GM18873 (cell line): Measurements from ENCODE around the gene SURF4.
A peak's percentile ranks its signal among the peaks of the same experiment; 100 is the strongest.

Experiments used
- ATAC-seq: cut with Tn5 transposase; IDR thresholded peaks from one replicate; pipeline ENCODE4 v1.9.1; 2021; ENCODE audit warnings: mild to moderate bottlenecking, moderate library complexity, moderate number of reproducible peaks; ENCODE audit not compliant: unreplicated experiment, low FRiP score

Gene SURF4

DNA sequence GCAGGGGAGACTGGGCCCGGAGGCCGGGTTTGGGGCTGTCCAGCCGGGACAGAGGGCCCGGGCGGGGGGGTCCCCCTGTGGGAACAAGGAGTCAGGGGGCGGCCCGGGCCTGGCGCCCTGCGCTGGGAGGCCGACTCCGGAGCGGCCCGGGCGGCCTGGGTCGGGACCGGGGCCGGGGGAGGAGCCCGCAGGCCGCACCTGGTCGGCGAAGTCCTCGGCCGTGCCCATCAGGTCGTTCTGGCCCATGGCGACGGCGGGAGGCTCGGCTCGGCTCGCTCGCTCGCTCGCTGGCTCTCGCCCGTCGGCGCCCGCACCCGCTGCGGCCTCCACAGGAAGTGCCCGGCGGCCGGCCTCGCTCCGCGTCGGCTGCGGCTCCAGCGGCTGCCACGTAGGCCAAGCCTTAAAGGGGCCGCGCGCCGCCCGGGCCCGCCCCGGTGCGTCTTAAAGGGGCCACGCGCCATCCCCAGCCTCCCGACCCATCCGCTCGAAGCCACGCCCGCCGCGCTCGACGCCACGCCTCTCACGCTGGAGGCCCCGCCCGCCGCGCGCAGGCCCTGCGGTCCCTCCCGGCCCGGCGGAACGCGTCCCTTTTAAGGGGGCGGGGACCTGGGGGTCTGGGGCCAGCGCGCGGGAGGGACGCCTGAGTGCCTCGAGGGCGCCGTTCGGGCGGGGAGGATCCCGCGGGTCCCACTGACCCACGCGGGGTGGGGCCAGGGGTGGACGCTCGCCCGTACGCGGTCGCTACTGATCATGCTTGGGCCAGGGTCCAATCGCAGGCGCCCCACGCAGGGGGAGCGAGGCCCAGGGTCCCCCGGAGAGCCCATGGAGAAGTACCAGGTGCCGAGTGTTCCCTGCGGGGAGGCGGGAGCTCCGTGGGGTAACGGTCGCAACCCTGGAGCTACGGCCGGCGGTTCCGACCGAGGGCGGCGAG is at the start of gene SURF4, which contains the start of gene STKLD1:
SURF4 (minus strand) TSS at position 337 of the 931 bp plus-strand sequence; CDS start at position 246, 91 bp downstream.
STKLD1 (plus strand) TSS at position 643 of the 931 bp plus-strand sequence; CDS start at position 751, 108 bp downstream.
- peak; percentile 77 for ATAC-seq

DNA sequence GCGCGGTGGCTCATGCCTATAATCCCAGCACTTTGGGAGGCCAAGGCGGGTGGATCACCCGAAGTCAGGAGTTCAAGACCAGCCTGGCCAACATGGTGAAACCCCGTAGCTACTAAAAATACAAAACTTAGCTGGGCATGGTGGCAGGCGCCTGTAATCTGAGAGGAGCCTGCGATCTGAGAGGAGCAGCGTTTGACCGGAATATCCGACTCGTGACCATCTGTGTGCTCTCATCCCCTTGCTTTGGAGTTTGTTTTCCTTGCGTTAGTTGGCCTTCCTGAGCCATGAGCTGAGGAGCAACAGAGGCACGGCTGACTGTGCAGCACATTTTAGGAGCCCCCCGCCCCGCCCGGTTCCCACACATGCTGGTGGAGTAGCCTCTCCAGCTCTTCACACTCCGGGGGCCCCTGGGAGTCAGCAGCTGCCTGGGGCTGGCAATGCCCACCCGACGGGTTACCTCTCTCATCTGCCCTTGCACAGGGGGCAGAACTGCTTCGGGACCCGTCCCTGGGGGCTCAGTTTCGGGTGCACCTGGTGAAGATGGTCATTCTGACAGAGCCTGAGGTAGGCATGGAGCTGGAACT is 49.3 kb upstream of the SURF4 start:
- ATAC-seq, result no peak

DNA sequence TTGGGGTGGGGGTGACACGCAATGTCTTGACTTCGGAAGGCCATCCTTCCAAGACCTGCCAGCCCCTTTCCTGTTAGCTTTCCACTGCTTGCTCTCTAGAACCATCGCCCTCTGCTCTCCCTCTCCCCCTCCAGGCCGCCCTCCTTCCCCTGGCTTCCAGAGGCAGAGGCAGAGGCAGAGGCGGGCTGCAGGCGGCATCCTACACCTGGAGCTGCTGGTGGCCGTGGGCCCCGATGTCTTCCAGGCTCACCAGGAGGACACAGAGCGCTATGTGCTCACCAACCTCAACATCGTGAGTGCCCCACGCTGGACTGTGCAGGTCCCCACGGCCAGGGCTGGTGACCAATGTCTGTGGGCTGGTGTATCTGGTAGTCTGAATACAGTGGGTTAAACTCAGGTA is 48.3 kb upstream of the SURF4 start:
- no peak for ATAC-seq

DNA sequence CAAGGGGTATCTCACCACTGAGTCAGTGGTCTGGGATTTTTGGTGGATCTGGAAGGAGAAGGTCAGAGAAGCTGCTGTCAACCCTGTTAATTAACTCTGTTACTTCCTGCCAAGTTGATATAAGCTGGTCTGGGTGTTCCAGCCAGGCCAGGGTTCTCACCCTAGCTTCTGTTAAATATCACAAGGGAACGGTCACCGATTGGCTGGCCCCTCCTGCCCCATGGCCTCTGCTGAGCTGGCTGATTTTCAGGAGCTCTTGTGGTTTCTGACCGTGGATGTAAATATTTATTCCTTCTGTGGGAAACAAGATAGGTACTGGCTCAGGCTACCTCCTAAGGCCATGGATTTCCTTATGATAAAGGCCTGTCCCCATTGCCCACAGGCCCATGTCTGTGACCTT is 47.4 kb upstream of the SURF4 start:
- no peak for ATAC-seq

DNA sequence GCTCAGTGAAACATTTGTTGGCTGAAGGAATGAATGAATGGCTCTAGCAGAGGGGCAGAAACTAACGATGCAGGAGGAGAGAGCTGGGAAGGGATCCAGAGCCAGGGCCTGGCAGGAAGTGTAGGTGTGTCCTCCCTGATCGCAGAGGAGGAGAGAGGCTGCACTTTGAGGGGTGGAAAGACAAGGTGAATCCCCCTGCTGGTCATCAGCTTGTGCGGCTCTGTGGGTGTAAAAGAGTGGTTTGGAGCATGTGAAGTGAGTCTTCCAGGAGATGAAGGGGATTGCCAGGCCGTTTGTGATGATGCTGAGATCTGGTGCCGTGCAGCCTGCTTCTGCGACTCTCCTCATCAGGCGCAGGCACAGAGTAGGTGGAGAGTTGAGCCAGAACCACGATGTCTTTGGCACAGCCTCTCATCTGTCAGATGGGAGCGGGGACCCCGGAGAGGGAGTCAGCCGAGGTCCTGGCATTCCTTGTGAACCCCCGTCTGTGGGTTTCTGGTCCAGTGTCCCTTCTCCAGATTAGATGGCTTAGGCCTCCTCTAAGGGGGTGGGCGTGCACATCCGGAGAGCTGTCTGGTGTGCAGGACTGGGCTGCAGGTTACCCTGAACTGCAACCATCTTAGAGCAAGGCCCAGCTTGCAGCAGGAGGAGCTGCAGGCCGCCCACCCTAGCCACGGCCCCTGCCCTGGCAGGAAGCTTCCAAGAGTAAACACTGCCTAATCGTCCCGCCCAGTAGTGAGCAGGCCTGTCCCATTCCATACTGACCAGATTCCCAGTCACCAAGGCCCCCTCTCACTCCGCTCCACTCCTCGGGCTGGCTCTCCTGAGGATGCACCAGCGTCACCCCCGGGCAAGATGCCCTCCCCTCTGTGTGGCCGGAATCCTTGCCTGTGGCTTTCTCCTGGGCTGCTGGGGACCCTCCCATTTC is 46.0 kb upstream of the SURF4 start, which contains the start of gene ADAMTS13:
ADAMTS13 (plus strand) TSS at position 753 of the 928 bp plus-strand sequence; CDS start at position 830, 77 bp downstream.
- no peak for ATAC-seq

DNA sequence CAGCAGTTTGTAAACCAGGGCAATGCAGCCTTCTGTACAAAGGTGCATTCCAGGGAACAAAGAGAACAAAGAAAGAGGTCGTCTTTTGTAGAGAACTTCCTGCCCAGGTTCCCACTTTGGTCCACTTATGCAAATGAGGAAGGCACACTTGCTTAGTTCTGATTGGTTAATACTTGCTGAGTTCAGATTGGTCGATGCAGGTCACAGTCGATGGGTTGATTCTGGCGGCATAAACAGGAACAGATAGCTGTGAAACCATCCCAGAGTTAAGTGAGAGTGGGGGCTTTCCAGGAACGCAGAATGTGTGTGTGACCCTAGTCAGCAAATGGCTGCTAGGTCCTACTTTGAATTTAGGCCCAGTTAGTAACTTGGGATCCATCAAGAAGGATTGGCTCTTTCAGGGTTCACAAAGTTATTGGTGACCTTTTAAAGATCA is 44.5 kb upstream of the SURF4 start:
- ATAC-seq, result no peak

DNA sequence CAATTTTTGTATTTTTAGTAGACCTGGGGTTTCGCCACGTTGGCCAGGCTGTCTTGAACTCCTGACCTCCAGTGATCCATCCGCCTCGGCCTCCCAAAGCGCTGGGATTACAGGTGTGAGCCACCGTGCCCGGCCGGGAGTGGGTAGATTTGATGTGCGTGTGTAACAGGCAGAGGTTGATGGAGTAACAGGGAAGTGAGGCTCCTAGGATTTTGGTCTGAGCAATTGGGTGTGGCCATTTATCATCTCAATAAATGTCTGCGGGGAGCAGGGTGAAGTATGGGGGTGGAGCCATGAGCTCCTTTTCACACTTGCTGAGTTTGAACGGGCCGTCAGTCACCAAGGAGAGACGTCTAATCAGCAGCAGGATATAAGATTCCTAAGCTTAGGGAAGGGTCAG is 43.1 kb upstream of the SURF4 start:
- ATAC-seq, result no peak

DNA sequence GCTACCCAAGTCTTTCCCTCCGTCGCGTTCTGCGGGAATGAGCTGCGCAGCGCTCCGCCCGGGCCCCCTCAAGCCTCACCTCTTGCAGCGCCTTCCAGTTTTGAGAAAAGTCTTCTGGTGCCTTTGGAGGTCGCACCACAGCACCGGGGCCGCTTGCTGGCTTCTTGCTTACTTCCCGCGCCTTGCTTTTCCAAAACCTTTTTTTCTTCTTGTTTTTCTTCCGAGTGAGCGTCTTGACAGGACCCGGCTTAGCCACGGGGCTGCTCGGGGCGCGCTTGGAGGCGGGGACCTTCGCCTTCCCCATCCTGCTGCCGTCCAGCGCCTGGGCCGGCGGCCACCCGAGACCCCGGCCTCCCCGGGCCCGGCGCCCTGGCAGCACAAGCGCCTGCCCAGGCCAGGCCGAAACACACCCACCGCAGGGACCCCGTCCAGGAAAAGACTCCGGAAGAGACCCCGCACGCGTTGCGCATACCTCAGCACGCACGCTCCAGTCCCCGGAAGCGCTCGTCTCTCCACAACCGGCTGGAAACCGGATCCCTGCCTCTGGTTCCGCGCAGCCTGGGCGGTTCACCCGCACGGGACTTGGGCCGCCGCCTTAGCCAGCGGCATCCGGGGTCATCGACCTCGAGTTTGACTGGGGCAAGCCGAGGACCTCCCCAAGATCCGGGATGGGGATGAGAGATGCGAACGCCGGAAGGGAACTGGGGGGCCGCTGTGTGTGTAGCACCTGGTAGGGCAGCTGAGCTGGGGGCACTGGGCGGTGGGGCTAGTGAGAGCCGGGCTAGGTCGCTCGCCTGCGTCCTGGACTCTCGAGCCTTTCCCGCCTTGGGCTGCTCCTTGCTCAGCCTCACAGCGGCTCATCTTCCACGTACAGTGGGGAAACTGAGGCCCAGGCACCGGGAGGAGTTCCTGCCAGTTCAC is 41.9 kb upstream of the SURF4 start, which contains the start of gene REXO4:
REXO4 (minus strand) TSS at position 470 of the 921 bp plus-strand sequence; CDS start at position 304, 166 bp downstream.
- peak; percentile 49 for ATAC-seq

DNA sequence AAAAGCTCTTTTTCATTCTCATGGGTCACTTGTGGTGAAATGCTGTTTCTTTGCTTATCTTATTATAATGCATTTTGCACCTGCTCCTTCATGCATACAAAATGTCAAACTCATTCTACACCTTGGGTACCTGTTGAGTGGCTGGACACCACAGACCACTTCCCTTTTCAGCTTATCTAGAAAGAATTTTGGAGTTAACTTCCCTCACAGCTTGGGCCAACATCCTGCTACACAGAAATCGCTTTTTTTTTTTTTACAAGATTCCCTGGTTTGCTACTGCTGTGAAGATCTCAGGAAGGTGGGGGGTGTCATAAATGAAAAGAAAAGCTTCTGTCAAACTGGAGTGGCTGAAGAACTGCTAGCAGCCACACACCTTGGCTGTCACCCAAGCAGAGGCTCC is 39.3 kb upstream of the SURF4 start:
- ATAC-seq, result no peak

DNA sequence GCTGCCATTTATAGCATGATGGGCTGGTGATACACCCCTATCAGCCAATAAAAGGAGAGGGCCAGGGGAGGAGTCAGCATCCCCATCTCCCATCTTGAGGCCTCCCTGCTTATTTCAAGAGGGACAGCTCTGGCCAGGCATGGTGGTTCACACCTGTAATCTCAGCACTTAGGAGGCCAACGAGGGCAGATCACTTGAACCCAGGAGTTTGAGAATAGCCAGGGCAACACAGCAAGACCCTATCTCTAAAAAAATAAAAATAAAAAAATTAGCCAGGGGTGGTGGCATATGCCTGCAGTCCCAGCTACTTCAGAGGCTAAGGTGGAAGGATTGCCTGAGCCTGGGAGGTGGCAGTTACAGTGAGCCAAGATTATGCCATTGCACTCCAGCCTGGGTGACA is 32.2 kb upstream of the SURF4 start:
- ATAC-seq, result no peak

DNA sequence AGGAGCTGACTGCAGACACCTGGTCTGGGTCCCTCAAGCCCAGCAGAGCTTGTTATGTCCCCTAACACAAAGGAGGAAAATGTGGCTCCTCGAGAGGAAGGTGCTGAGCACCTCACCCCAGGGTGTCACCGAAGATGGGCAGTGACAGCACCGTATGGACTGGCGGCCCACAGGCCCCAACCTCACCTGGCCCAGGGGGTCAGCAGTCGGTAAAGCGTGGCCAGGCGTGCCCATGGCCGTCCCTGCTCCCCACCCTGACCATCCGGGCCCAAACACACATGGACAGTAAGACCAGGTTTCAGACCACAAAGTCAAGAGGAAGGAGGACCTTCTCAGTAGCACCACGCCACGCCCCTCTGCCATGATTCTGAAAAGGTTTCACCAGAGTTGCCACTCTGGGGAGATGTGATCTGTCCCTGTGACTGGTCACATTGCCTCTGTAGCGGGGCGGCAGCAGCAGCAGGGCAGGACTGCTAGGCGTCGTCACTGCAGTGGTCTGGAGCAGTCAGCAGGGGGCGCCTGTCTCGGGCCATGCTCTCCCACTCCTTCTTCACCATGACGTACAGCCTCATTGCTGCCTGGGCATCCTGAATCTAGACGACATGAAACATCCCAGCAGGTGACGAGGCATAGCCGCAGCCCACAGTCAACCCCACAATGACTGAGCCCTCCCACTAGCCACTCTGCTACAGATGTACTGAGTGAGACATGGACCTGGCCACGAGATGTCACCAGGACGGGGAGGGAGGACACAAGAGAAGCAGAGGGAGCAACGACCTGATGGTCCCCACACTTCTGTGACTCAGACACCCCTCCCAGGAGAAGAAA is 30.8 kb upstream of the SURF4 start:
- peak; percentile 49 for ATAC-seq

DNA sequence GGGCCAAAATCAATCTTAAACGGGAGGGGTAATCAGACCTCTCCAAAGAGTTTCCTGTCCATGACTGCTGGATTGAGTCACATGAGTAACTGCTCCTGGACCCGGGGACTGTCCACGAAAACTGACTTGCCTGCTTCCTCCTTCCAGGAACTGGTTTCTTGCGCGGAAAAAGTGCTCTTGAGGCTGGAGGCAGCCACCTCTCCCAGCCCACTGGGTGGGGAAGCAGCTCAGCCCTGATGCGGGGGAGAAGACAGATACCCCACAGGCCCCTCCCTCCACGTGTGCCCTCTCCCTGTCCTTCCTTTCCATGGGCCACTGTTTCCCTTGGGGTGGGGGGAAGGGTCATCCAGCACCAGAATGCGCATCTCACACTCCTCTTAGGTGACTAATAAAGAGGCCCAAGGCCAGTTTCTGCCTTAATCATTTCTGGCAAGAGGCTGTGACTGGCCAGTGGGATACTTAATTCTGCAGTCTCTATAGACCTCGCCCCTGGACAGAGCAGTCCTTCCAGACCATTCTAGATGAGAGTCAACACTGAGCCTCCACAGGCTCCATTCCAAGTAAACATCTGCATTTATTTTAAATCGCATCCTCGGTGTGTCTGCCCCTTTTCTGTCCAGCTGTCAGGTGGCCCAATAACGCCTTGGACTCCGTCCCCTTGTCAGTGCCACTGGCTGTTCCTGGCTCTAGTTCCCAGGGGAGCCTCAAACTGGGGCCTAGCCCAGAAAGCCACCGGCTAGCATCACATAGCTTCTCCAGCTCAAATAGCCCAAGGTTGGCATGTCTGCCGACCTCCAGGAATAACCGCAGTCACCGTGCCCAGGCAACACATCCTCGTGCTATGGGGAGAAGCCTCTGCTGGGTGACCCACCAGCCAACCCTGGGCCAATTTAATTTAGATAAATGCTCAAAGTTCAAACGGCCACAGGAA is 29.9 kb upstream of the SURF4 start:
- no peak for ATAC-seq

DNA sequence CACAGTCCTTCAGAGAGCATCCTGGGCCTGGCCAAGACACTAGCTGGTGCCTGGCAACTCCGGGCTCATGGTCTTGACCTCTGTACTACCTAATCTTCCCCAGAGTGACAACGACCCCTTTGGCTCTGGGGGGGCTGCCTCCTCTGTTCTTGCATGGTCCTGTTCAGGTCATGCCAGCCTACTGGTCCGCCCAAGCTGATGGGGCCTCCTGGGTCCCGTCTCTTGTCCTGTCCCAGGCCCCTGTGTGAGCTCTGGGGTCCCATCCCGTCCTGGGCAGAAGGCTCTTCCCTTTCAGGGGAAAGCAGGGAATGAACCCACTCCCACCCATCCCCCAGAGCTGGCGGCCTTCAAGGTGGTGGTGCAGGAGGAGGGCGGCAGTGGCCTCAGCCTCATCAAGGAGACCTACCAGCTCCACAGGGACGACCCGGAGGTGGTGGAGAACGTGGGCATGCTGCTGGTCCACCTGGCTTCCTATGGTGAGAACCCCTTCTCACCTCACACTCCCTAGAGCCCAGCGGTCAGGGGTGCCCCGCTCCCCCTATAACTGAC is 28.7 kb upstream of the SURF4 start:
- ATAC-seq, result no peak

DNA sequence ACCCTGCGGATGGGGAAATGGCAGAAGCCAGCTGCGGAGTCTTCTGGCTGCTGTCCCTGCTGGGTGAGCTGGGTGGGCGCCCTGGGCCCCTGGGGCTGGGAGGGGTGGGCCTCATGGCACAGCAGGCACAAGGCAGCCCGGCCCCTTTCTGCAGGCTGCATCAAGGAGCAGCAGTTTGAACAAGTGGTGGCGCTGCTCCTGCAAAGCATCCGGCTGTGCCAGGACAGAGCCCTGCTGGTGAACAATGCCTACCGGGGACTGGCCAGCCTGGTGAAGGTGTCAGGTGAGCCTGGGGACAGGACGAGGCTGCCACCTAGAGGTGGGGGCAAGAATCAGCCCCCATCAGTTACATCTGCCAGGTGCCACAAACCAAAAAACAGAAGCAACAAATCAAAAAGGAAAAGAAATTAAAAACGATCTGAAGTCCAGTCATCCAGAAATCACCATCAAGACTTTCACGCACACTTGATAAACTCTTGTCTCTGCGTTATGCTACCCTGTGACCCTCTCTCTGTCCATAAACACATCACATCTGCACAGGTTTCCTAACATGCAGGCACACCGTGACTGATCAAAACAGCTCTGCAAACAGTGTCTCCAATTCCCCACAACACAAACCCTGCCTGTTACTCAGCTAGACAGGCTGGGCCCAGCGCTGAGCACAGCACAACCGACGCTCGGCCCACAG is 28.1 kb upstream of the SURF4 start:
- no peak for ATAC-seq

DNA sequence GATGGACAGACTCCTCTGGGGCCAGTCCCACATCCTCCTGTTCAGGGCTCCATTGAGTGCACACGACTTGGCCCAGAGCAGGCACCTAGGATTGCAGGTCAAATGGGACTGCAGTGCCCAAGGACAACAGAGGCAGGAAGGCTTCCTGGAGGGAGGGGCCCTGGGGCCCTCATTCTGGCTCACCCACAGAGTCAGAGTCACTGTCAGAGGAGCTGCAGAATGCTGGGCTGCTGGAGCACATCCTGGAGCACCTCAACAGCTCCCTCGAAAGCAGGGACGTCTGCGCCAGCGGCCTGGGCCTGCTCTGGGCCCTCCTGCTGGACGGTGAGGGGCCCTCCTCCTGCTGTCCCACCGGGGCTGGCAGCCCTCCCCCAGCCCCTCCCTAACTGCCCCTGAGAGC is 26.8 kb upstream of the SURF4 start:
- no peak for ATAC-seq

DNA sequence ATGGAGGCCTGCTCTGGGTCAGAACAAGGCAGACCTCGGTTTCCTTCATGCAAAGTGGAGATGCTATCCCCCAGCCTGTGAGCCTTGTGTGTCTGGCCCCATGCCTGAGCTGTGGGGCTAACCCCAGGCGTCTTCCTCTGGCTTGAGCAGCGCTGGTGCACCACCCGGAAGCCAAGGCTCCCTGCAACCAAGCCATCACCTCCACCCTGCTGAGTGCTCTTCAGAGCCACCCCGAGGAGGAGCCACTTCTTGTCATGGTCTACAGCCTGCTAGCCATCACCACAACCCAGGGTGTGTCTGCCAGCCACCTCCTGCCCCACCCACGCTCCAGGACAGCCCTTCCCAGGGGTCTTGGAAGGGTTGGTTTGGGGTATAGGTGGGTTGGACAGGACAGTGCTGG is 25.7 kb upstream of the SURF4 start:
- no peak for ATAC-seq

DNA sequence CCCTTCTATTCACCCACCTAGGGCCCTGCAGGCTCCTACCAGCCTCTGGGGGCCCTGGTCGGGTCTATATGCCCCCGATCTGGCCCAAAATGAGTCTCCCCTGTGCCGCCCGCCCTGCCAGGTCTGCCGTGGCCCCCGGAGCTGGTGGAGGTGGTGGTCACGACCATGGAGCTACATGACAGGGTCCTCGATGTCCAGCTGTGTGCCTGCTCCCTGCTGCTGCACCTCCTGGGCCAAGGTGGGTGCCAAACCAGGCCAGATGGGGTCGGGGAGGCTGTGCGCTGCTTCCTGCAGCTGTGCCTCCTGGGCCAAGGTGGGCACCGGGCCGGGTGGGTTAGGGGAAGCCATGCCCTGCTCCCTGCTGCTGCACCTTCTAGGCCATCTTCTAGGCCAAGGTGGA is 24.4 kb upstream of the SURF4 start:
- ATAC-seq, result no peak
